HEK293 (cell line): ENCODE measurements around the gene CEACAM6.

ENCODE experiments used
- CTCF ChIA-PET: fragments of 350-600 bp; formaldehyde crosslinking; extraction: SDS; loops from one replicate; lab custom pipeline; 2021; ENCODE audit warnings: antibody characterized with exemption; lab: Yijun Ruan, JAX
- POLR2A ChIA-PET: fragments of 300-600 bp; formaldehyde crosslinking; extraction: SDS; loops from one replicate; lab custom pipeline; 2020; ENCODE audit warnings: antibody characterized with exemption, inconsistent platforms; lab: Yijun Ruan, JAX
- H3K27ac ChIP-seq: fragments of 200-500 bp; sonication (Bioruptor generic); 2 replicates; pipeline ENCODE4 v1.5.1; 2014; ENCODE audit warnings: low read depth, low read length, control low read depth, inconsistent platforms; ENCODE audit errors: extremely low read depth
- H3K36me3 ChIP-seq, 2 experiments: fragments of 200-500 bp in 1 of 2; sonication (Bioruptor generic) in 1 of 2; 1 replicate in 1 of 2; 2 replicates in 1 of 2; pipeline ENCODE4 v1.5.1; 2014 to 2017; ENCODE audit warnings: inconsistent platforms in 2 of 2, low read length in 2 of 2; ENCODE audit not compliant: control insufficient read depth in 2 of 2, insufficient read depth in 1 of 2
- H3K4me1 ChIP-seq: fragments of 200-500 bp; sonication (Bioruptor generic); 2 replicates; pipeline ENCODE4 v1.5.1; 2014; ENCODE audit warnings: mild to moderate bottlenecking, low read length, inconsistent platforms; ENCODE audit not compliant: control insufficient read depth, insufficient read depth
- H3K4me3 ChIP-seq: 2 replicates; pipeline ENCODE4 v1.5.1; 2011; ENCODE audit warnings: low read depth, mild to moderate bottlenecking, control low read depth, low read length, moderate library complexity
- H3K9me3 ChIP-seq: fragments of 200-500 bp; sonication (Bioruptor generic); 2 replicates; pipeline ENCODE4 v1.5.1; 2014; ENCODE audit warnings: low read depth, low read length, inconsistent platforms; ENCODE audit not compliant: control insufficient read depth, insufficient read depth
- HOXA7 ChIP-seq: sonication (generic); formaldehyde crosslinking; IDR thresholded peaks from 2 replicates; pipeline ENCODE4 v1.8.1; 2022; ENCODE audit warnings: missing genetic modification reagents, borderline replicate concordance
- IKZF3 ChIP-seq: fragments of 450-650 bp; IDR thresholded peaks from 2 replicates; pipeline ENCODE4 v1.5.0; 2018; ENCODE audit warnings: missing biosample characterization, mild to moderate bottlenecking, missing genetic modification characterization, moderate library complexity
- ZBTB21 ChIP-seq: fragments of 450-650 bp; formaldehyde crosslinking; IDR thresholded peaks from 2 replicates; pipeline ENCODE4 v1.5.1; 2017; ENCODE audit warnings: missing biosample characterization, missing genetic modification characterization
- ZNF112 ChIP-seq: fragments of 450-650 bp; formaldehyde crosslinking; IDR thresholded peaks from 2 replicates; pipeline ENCODE4 v1.5.0; 2017; ENCODE audit warnings: missing biosample characterization, missing genetic modification characterization
- ZNF184 ChIP-seq: fragments of 450-650 bp; IDR thresholded peaks from 2 replicates; pipeline ENCODE4 v1.5.1; 2018; ENCODE audit warnings: missing biosample characterization, mild to moderate bottlenecking, missing genetic modification characterization
- ZNF239 ChIP-seq: fragments of 450-650 bp; formaldehyde crosslinking; IDR thresholded peaks from 2 replicates; pipeline ENCODE4 v1.5.1; 2016; ENCODE audit warnings: missing biosample characterization, missing genetic modification characterization
- ZNF26 ChIP-seq: fragments of 450-650 bp; formaldehyde crosslinking; IDR thresholded peaks from 2 replicates; pipeline ENCODE4 v1.5.1; 2016; ENCODE audit warnings: missing biosample characterization, missing genetic modification characterization
- ZNF292 ChIP-seq: fragments of 450-650 bp; formaldehyde crosslinking; IDR thresholded peaks from 2 replicates; pipeline ENCODE4 v1.5.1; 2016; ENCODE audit warnings: low read depth, missing biosample characterization, missing genetic modification characterization, borderline replicate concordance
- ZNF350 ChIP-seq: fragments of 450-650 bp; formaldehyde crosslinking; IDR thresholded peaks from 2 replicates; pipeline ENCODE4 v1.5.0; 2017; ENCODE audit warnings: missing biosample characterization, mild to moderate bottlenecking, missing genetic modification characterization
- ZNF366 ChIP-seq: fragments of 450-650 bp; formaldehyde crosslinking; conservative IDR thresholded peaks from 2 replicates; pipeline ENCODE4 v1.5.1; 2016; ENCODE audit warnings: missing biosample characterization, missing genetic modification characterization
- ZNF404 ChIP-seq: fragments of 450-650 bp; formaldehyde crosslinking; IDR thresholded peaks from 2 replicates; pipeline ENCODE4 v1.5.1; 2017; ENCODE audit warnings: missing biosample characterization, missing genetic modification characterization
- ZNF514 ChIP-seq: fragments of 450-650 bp; formaldehyde crosslinking; IDR thresholded peaks from 2 replicates; pipeline ENCODE4 v1.5.1; 2016; ENCODE audit warnings: missing biosample characterization, missing genetic modification characterization
- ZNF529 ChIP-seq: fragments of 450-650 bp; formaldehyde crosslinking; IDR thresholded peaks from 2 replicates; pipeline ENCODE4 v1.5.1; 2017; ENCODE audit warnings: missing genetic modification characterization, missing biosample characterization; ENCODE audit not compliant: insufficient replicate concordance
- ZNF555 ChIP-seq: fragments of 450-650 bp; formaldehyde crosslinking; conservative IDR thresholded peaks from 2 replicates; pipeline ENCODE4 v1.5.1; 2017; ENCODE audit warnings: missing biosample characterization, mild to moderate bottlenecking, missing genetic modification characterization, inconsistent platforms
- ZNF558 ChIP-seq: fragments of 450-650 bp; formaldehyde crosslinking; IDR thresholded peaks from 2 replicates; pipeline ENCODE4 v1.5.1; 2016; ENCODE audit warnings: missing biosample characterization, missing genetic modification characterization
- ZNF596 ChIP-seq: fragments of 450-650 bp; IDR thresholded peaks from 2 replicates; pipeline ENCODE4 v1.5.0; 2018; ENCODE audit warnings: missing biosample characterization, mild to moderate bottlenecking, missing genetic modification characterization, moderate library complexity
- ZNF677 ChIP-seq: fragments of 450-650 bp; IDR thresholded peaks from 2 replicates; pipeline ENCODE4 v1.5.0; 2018; ENCODE audit warnings: missing biosample characterization, mild to moderate bottlenecking, missing genetic modification characterization, moderate library complexity
- ZNF768 ChIP-seq: fragments of 450-650 bp; formaldehyde crosslinking; IDR thresholded peaks from 2 replicates; pipeline ENCODE4 v1.5.1; 2018; ENCODE audit warnings: missing biosample characterization, mild to moderate bottlenecking, missing genetic modification characterization
- TF ChIP-seq, protein P1 (sequence below): fragments of 450-650 bp; formaldehyde crosslinking; IDR thresholded peaks from 2 replicates; pipeline ENCODE4 v1.5.1; 2017; ENCODE audit warnings: missing biosample characterization, missing genetic modification characterization
- TF ChIP-seq, protein P2 (sequence below): fragments of 450-650 bp; formaldehyde crosslinking; IDR thresholded peaks from 2 replicates; pipeline ENCODE4 v1.5.1; 2016; ENCODE audit warnings: missing biosample characterization, missing genetic modification characterization
- TF ChIP-seq, protein P3 (sequence below): fragments of 450-650 bp; formaldehyde crosslinking; IDR thresholded peaks from 2 replicates; pipeline ENCODE4 v1.5.0; 2017; ENCODE audit warnings: missing biosample characterization, missing genetic modification characterization, borderline replicate concordance
- TF ChIP-seq, protein P4 (sequence below): fragments of 450-650 bp; formaldehyde crosslinking; IDR thresholded peaks from 2 replicates; pipeline ENCODE4 v1.5.1; 2016; ENCODE audit warnings: missing biosample characterization, missing genetic modification characterization, borderline replicate concordance

Gene CEACAM6

GRCh38 chr19:41740415-41741243, 14.7 kb upstream of the CEACAM6 start:
- H3K36me3 ChIP-seq, result no peaks in the 10 kb centered on the region
- TF ChIP-seq ZNF677 (tag by site-specific recombination) (no peak), ZNF596 (no peak), ZNF292 (tag by site-specific recombination) (no peak), ZNF184 (tag by site-specific recombination) (no peak), ZNF366 (tag by site-specific recombination) (no peak), ZNF529 (tag by site-specific recombination) (no peak), ZNF239 (tag by site-specific recombination) (no peak), HOXA7 (CRISPR knock-in tag) (no peak), ZNF558 (no peak), IKZF3 (tag by site-specific recombination) (no peak)
- TF ChIP-seq, protein P1, sequence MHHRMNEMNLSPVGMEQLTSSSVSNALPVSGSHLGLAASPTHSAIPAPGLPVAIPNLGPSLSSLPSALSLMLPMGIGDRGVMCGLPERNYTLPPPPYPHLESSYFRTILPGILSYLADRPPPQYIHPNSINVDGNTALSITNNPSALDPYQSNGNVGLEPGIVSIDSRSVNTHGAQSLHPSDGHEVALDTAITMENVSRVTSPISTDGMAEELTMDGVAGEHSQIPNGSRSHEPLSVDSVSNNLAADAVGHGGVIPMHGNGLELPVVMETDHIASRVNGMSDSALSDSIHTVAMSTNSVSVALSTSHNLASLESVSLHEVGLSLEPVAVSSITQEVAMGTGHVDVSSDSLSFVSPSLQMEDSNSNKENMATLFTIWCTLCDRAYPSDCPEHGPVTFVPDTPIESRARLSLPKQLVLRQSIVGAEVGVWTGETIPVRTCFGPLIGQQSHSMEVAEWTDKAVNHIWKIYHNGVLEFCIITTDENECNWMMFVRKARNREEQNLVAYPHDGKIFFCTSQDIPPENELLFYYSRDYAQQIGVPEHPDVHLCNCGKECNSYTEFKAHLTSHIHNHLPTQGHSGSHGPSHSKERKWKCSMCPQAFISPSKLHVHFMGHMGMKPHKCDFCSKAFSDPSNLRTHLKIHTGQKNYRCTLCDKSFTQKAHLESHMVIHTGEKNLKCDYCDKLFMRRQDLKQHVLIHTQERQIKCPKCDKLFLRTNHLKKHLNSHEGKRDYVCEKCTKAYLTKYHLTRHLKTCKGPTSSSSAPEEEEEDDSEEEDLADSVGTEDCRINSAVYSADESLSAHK (tag by site-specific recombination), result no peak
- ChIA-PET CTCF (interaction anchor here (0.9 to 3.2 kb wide), 7 partner anchors 14 to 170 kb away, joined by 3 to 34 read pairs (median 5); partner anchors contain the start of gene CEACAM6), POLR2A (no interaction called here)
- H3K4me1 ChIP-seq, result no peaks in the 10 kb centered on the region
- no peak overlapping the region for H3K27ac ChIP-seq
- no peaks in the 10 kb centered on the region for H3K9me3 ChIP-seq
- no peak overlapping the region for H3K4me3 ChIP-seq

- Histone ChIP-seq H3K4me1 (no peaks in the 10 kb centered on the region), H3K4me3 (no peak overlapping the region), H3K27ac (no peak overlapping the region), H3K9me3 (no peaks in the 10 kb centered on the region), H3K36me3 (no peaks in the 10 kb centered on the region)
- ChIA-PET CTCF (interaction anchor here (0.7 to 3.2 kb wide), 3 partner anchors 13 to 94 kb away, joined by 4 to 34 read pairs (median 34); partner anchors contain the start of gene CEACAM6), POLR2A (no interaction called here)
- TF ChIP-seq ZNF768 (tag by site-specific recombination) (no peak), ZBTB21 (tag by site-specific recombination) (no peak), ZNF404 (tag by site-specific recombination) (no peak), ZNF239 (tag by site-specific recombination) (no peak), ZNF350 (no peak), ZNF26 (tag by site-specific recombination) (no peak), ZNF112 (tag by site-specific recombination) (no peak), ZNF514 (tag by site-specific recombination) (no peak), ZNF555 (tag by site-specific recombination) (no peak)
- TF ChIP-seq, protein P2, sequence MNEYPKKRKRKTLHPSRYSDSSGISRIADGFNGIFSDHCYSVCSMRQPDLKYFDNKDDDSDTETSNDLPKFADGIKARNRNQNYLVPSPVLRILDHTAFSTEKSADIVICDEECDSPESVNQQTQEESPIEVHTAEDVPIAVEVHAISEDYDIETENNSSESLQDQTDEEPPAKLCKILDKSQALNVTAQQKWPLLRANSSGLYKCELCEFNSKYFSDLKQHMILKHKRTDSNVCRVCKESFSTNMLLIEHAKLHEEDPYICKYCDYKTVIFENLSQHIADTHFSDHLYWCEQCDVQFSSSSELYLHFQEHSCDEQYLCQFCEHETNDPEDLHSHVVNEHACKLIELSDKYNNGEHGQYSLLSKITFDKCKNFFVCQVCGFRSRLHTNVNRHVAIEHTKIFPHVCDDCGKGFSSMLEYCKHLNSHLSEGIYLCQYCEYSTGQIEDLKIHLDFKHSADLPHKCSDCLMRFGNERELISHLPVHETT (tag by site-specific recombination), result no peak
- TF ChIP-seq, protein P3, sequence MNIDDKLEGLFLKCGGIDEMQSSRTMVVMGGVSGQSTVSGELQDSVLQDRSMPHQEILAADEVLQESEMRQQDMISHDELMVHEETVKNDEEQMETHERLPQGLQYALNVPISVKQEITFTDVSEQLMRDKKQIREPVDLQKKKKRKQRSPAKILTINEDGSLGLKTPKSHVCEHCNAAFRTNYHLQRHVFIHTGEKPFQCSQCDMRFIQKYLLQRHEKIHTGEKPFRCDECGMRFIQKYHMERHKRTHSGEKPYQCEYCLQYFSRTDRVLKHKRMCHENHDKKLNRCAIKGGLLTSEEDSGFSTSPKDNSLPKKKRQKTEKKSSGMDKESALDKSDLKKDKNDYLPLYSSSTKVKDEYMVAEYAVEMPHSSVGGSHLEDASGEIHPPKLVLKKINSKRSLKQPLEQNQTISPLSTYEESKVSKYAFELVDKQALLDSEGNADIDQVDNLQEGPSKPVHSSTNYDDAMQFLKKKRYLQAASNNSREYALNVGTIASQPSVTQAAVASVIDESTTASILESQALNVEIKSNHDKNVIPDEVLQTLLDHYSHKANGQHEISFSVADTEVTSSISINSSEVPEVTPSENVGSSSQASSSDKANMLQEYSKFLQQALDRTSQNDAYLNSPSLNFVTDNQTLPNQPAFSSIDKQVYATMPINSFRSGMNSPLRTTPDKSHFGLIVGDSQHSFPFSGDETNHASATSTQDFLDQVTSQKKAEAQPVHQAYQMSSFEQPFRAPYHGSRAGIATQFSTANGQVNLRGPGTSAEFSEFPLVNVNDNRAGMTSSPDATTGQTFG, result no peak
- TF ChIP-seq, protein P4, sequence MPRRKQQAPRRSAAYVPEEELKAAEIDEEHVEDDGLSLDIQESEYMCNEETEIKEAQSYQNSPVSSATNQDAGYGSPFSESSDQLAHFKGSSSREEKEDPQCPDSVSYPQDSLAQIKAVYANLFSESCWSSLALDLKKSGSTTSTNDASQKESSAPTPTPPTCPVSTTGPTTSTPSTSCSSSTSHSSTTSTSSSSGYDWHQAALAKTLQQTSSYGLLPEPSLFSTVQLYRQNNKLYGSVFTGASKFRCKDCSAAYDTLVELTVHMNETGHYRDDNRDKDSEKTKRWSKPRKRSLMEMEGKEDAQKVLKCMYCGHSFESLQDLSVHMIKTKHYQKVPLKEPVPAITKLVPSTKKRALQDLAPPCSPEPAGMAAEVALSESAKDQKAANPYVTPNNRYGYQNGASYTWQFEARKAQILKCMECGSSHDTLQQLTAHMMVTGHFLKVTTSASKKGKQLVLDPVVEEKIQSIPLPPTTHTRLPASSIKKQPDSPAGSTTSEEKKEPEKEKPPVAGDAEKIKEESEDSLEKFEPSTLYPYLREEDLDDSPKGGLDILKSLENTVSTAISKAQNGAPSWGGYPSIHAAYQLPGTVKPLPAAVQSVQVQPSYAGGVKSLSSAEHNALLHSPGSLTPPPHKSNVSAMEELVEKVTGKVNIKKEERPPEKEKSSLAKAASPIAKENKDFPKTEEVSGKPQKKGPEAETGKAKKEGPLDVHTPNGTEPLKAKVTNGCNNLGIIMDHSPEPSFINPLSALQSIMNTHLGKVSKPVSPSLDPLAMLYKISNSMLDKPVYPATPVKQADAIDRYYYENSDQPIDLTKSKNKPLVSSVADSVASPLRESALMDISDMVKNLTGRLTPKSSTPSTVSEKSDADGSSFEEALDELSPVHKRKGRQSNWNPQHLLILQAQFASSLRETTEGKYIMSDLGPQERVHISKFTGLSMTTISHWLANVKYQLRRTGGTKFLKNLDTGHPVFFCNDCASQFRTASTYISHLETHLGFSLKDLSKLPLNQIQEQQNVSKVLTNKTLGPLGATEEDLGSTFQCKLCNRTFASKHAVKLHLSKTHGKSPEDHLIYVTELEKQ (tag by site-specific recombination), result no peak
Measured at GRCh38 chr19:41741244-41741554, 14.1 kb upstream of the CEACAM6 start.
